NCI-H526 treated with DMSO at 0.1 percent for 48 hours (cell line): ENCODE measurements around the gene PCDHA1.
"Not testable (repeated sequence)": the region's sequence is repeated elsewhere in the genome, so short reads cannot be mapped to it uniquely, and the experiment has no call there.

Experiments
- DNase-seq: peaks from one replicate; lab custom pipeline; 2025; lab: John Stamatoyannopoulos, UW

The PCDHA1 gene

DNA sequence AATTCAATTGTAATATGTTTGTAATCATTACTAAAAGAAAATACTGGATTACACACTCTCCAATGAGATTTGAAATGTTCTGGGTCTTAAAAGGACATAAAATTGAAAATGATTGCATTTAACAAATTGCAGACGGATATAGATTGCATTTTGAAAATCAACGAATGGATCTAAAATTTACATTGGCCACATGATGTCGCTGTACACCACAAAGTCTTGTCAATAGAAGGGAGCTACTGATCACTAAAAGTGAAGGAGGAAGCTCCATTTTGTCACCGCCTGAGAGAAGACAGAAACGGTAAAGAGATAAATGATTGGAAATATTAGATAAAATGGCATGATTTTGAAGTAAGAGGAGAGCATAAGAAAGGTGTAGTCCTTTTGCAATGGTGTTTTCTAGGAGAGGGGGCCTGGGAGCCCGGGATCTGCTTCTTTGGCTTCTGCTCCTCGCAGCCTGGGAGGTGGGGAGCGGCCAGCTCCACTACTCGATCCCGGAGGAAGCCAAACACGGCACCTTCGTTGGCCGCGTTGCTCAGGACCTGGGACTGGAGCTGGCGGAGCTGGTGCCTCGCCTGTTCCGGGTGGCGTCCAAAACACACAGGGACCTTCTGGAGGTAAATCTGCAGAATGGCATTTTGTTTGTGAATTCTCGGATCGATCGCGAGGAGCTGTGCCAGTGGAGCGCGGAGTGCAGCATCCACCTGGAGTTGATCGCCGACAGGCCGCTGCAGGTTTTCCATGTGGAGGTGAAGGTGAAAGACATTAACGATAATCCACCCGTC lies at the start of gene PCDHA1:
TSS of gene PCDHA1 (plus strand) at position 236 of the 782 bp plus-strand sequence.
- DNase-seq: no peak

DNA sequence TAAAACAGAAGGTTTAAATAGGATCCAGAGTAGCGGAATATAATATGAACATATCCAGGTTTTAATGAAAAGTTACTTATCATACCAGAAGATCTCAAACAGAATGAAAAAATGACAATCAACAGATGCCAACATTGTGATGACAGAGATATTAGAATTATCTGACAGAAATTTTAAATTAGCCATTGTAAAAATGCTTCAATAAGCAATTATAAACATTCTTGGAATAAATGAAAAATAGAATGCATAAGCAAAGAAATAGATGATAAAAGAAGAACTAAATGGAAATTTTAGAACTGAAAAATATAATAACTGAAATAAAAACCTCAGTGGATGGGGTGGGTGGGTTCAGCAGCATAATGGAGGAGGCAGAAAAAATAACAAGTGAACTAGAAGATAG lies 48.5 kb upstream of the PCDHA1 start:
- DNase-seq: no peak

DNA sequence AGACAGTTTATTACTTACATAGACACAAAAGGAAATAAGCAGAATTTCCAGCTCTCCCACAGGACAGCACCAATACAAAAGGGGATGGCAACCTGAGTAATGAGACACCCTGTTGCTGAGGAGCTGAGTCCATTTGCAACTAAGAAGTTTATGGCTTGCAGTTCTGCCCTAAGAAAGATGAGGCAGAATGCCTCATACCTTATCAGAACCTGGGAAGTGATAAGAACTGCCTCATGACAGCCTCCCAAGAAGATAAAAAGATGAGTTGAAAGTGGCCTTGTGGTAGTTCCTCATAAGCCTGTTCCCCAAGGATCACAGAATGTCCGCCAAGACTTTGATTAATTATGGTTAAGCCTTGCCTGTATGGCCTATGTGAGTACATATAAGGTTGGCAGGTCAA lies 44.0 kb upstream of the PCDHA1 start:
- DNase-seq: no peak

DNA sequence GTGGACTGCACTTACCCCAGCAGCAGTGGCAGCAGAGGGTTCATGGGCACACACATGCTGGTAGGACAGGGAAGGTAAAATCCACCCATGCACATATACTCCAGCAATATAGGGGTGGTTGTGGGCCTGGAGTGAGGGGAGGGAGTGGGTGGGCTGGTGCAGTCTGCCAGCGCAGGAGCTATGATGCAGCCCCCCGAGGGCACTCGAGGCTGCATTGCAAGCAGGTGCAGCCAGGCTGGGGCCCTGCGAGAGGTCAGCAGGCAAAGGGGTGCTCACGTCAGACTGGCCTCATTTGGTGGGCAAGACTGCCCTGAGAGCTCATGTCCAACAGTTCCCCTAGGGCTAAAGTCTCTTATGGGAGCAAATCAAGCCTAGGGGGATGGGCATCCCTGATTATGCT lies 32.4 kb upstream of the PCDHA1 start:
- no peak for DNase-seq

DNA sequence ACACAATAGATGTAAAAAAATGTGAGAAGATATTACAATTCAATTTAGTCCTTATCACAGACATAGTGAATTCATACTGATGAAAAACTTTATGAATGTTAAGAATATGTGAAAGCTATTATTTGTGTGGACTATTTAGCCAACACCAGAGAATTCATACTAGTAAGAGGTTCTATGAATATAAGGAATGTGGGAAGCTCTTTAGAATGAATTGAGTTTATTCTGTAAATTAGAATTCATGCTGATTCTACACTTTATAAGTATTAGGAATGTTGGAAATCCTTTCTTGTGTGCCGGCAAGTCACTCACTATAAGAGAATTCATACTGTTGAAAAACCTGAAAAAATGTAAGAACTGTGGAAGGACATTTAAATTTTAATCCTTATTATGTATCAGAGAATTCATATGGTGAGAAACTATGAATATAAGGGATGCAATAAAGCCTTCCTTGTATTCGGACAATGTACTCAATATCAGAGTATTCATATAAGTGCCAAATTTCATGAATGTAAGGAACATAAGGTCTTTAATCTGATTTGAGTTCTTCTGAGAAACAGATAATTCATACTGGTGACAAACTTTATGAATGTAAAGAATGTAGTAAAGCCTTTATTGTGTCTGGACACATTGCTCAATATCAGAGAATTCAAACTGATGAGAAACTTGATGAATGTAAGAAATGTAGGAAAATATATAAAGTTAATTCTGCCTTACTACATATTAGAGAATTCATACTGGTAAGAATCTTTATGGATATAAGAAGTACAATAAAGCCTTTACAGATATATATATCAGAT lies 21.6 kb upstream of the PCDHA1 start:
- DNase-seq: no peak

DNA sequence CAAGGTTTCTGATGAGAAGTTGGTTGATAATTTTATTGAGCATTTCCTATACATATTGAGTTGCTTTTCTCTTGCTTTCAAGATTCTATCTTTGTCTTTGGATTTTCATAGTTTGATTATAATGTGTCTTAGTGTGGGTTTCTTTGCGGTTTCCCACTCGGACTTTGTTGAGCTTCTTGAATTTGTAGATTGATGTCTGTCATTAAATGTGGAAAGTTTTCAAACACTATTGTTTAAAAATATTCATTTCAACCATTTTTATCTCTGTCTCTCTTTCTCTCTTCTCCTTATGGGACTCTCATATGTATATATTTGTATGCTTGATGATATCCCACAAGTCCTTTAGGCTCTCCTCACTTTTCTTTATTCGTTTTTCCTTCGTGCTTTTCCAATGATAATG lies 18.5 kb upstream of the PCDHA1 start:
- no peak for DNase-seq

DNA sequence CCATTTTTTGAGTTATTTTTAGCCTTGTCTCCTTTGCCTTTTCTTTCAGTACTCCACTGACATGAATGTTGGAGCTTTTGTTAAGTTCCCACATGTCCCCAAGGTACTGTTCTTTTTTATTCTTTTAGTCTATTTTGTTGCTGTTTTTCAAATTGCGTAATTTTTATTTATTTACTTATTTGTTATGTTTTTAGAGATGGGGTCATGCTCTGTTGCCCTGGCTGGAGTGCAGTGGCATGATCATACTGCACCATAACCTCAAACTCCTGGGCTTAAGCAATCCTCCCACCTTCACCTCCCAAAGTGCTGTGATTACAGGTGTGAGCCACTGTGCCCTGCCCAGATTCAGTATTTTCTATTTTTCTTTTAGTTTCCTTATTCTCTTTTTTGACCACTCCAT lies 5.4 kb upstream of the PCDHA1 start:
- DNase-seq: no peak

DNA sequence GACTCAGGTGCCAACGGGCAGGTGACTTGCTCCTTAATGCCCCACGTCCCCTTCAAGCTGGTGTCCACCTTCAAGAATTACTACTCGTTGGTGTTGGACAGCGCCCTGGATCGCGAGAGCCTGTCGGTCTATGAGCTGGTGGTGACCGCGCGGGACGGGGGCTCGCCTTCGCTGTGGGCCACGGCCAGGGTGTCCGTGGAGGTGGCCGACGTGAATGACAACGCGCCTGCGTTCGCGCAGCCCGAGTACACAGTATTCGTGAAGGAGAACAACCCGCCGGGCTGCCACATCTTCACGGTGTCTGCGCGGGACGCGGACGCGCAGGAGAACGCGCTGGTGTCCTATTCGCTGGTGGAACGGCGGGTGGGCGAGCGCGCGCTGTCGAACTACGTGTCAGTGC lies 1.5 kb downstream of the PCDHA1 start:
- DNase-seq: not testable (repeated sequence)

DNA sequence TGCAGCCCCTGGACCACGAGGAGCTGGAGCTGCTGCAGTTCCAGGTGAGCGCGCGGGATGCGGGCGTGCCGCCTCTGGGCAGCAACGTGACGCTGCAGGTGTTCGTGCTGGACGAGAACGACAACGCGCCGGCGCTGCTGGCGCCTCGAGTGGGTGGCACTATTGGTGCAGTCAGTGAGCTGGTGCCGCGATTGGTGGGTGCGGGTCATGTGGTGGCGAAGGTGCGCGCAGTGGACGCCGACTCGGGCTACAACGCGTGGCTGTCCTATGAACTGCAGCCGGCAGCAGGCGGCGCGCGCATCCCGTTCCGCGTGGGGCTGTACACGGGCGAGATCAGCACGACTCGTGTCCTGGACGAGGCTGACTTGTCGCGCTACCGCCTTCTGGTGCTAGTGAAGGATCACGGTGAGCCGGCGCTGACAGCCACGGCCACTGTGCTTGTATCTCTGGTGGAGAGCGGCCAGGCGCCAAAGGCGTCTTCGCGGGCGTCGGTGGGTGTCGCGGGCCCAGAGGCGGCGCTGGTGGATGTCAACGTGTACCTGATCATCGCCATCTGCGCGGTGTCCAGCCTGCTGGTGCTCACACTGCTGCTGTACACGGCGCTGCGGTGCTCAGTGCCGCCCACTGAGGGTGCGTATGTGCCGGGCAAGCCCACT lies 2.0 kb downstream of the PCDHA1 start:
- not testable (repeated sequence) for DNase-seq

DNA sequence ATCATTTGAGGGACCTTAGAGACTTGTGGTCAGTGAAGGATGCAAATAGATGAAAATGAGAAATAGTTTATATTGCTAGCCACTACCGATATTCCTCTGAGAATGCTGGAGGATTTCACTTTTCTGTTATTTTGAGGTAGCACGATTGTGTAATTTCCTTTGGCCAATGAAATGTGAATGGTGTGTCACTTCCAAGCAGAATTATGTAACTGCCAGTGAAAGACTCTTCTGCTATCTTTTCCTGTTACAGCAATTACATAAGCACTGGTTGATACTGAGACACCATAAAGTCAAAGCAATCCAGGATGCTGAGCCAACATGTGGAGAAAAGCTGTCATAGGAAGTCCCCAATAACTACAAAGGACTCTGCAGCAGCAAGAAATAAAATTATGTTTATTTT lies 5.1 kb downstream of the PCDHA1 start:
- DNase-seq: no peak

DNA sequence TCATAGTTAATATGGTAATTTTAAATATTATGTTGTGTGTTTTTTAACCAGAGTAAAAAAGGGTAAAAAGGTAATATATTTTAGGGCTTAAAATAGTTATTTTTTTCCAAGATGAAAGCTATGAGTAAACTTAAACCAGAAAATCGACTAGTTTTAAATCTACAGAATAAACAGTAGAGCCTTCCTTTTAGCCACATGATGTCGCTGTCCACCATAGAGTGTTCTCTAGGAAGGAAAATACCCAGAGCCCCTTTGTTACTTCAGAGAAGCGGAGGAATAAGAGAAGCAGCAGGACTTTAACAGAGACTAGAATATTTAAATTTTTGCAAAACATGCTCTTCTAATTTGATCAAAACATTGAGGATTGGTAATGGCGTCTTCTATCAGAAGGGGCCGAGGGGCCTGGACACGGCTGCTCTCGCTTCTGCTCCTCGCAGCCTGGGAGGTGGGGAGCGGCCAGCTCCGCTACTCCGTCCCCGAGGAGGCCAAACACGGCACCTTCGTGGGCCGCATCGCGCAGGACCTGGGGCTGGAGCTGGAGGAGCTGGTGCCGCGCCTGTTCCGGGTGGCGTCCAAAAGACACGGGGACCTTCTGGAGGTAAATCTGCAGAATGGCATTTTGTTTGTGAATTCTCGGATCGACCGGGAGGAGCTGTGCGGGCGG lies 8.8 kb downstream of the PCDHA1 start, which contains the start of gene PCDHA2:
TSS of gene PCDHA2 (plus strand) at position 258 of the 664 bp plus-strand sequence.
- DNase-seq: no peak

DNA sequence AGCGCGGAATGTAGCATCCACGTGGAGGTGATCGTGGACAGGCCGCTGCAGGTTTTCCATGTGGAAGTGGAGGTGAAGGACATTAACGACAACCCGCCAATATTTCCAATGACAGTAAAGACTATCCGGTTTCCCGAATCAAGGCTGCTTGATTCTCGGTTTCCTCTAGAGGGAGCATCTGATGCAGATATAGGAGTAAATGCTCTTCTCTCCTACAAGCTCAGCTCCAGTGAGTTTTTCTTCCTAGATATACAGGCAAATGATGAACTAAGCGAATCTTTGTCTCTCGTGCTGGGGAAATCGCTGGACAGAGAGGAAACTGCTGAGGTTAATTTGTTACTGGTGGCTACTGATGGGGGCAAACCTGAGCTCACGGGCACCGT lies 9.3 kb downstream of the PCDHA1 start:
- no peak for DNase-seq

DNA sequence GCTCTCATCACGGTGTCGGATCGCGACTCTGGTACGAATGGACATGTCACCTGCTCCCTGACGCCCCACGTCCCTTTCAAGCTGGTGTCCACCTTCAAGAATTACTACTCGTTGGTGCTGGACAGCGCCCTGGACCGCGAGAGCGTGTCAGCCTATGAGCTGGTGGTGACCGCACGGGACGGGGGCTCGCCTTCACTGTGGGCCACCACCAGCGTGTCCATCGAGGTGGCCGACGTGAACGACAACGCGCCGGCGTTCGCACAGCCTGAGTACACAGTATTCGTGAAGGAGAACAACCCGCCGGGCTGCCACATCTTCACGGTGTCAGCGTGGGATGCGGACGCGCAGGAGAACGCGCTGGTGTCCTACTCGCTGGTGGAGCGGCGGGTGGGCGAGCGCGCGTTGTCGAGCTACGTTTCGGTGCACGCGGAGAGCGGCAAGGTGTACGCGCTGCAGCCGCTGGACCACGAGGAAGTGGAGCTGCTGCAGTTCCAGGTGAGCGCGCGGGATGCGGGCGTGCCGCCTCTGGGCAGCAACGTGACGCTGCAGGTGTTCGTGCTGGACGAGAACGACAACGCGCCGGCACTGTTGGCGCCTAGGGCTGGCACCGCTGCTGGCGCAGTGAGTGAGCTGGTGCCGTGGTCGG lies 10.3 kb downstream of the PCDHA1 start:
- DNase-seq: not testable (repeated sequence)

DNA sequence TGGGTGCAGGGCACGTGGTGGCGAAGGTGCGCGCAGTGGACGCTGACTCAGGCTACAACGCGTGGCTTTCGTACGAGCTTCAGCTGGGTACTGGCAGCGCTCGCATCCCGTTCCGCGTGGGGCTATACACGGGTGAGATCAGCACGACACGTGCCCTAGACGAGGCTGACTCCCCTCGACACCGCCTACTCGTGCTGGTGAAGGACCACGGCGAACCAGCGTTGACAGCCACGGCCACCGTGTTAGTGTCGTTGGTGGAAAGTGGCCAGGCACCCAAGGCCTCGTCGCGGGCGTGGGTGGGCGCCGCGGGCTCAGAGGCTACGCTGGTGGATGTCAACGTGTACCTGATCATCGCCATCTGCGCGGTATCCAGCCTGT lies 10.8 kb downstream of the PCDHA1 start:
- no peak for DNase-seq

DNA sequence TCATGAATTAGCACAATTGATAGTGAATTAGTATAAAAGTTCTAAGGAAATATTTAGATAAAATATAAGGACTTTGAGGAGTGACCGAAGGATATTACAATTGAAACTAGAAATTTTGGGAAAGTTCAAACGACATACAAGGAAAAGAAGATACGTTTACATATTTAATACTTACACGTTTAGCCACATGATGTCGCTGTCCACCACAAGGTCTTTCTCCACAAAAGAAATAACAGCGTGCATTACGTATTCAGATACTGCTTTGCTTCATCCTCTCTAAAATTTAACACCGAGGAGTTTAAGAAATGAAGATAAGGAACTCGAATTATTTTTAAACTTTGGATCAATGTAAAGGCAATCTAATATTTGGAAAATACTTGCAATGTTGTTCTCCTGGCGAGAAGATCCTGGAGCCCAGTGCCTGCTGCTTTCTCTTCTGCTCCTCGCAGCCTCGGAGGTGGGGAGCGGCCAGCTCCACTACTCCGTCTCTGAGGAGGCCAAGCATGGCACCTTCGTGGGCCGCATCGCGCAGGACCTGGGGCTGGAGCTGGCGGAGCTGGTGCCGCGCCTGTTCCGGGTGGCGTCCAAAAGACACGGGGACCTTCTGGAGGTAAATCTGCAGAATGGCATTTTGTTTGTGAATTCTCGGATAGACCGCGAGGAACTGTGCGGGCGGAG lies 15.0 kb downstream of the PCDHA1 start, which contains the start of gene PCDHA3:
TSS of gene PCDHA3 (plus strand) at position 242 of the 678 bp plus-strand sequence.
- DNase-seq: no peak

DNA sequence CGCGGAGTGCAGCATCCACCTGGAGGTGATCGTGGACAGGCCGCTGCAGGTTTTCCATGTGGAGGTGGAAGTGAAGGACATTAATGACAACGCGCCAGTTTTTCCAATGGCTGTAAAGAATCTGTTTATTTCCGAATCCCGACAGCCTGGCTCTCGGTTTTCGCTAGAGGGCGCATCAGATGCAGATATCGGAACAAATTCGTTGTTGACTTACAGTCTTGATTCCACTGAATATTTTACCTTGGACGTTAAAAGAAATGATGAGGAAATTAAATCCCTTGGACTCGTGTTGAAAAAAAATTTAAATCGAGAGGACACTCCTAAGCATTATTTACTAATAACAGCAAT lies 15.5 kb downstream of the PCDHA1 start:
- DNase-seq: no peak

DNA sequence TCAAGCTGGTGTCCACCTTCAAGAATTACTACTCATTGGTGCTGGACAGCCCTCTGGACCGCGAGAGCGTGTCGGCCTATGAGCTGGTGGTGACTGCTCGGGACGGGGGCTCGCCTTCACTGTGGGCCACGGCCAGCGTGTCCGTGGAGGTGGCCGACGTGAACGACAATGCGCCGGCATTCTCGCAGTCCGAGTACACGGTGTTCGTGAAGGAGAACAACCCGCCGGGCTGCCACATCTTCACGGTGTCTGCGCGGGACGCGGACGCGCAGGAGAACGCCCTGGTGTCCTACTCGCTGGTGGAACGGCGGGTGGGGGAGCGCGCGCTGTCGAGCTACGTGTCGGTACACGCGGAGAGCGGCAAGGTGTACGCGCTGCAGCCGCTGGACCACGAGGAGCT lies 16.4 kb downstream of the PCDHA1 start:
- DNase-seq: not testable (repeated sequence)

DNA sequence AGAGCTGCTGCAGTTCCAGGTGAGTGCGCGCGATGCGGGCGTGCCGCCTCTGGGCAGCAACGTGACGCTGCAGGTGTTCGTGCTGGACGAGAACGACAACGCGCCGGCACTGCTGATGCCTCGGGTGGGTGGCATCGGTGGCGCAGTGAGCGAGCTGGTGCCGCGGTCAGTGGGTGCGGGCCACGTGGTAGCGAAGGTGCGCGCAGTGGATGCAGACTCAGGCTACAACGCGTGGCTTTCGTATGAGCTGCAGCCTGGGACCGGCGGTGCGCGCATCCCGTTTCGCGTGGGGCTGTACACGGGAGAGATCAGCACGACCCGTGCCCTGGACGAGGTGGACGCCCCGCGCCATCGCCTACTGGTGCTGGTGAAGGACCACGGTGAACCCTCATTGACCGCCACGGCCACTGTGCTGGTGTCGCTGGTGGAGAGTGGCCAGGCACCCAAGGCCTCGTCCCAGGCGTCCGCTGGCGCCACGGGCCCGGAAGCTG lies 16.9 kb downstream of the PCDHA1 start:
- no peak for DNase-seq

DNA sequence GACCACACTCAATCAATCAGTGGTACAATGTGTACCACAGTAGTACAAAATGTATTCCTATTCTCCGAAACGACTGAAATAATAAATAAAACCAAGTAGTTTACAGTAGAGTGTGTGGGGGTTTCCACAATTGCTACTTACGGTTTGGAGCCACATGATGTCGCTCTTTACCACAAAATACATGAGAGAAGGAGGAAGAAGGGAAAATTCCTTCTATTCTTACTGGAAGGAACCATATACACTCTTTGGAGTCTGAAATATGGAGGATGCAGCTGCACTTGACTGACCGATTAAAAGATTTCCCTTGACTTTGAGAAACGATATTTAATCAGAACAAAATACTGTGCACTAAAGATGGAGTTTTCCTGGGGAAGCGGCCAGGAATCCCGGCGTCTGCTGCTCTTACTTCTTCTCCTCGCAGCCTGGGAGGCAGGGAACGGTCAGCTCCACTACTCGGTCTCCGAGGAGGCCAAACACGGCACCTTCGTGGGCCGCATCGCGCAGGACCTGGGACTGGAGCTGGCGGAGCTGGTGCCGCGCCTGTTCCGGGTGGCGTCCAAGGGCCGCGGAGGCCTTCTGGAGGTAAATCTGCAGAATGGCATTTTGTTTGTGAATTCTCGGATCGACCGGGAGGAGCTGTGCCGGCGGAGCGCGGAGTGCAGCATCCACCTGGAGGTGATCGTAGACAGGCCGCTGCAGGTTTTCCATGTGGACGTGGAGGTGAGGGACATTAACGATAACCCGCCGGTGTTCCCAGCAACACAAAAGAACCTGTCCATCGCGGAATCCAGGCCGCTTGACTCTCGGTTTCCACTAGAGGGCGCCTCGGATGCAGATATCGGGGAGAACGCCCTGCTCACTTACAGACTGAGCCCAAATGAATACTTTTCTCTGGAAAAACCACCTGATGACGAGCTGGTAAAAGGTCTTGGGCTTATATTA lies 21.2 kb downstream of the PCDHA1 start, which contains the start of gene PCDHA4:
TSS of gene PCDHA4 (plus strand) at position 235 of the 942 bp plus-strand sequence.
- DNase-seq: peak; percentile 74
